Measurements from ENCODE around the gene FOLH1.

DNA sequence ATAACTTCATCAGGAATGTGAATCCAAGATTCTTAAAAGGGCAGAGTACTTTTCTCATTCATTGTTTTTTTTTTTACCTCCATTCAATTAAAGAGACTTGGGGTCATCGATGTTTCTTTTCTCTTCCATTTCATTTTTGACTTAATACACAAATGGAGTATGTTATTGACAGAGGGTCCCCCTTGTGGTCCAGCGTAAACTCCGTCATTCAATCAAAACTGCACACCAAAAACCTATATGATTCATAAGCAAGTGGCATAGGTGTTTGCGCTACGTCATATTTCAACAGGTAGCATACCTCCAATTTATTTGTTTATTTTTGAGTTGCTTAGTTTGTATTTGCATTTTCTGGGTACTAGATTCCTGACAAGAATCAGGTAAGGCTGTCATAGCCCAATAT lies 12.7 kb upstream of the FOLH1 start:
- TF ChIP-seq CTCF (IDR thresholded peaks at IDR 0.05) (no peak), POLR2A (IDR thresholded peaks at IDR 0.05) (no peak)
